ENCODE measurements around the gene KANSL2. TPM values are rescaled to one million over a fixed set of nuclear protein-coding genes. Genes with fewer than 3 reads are reported as not detected.

The KANSL2 gene
- total and polyA plus RNA-seq, 9 of the 15 experiments (the other 6 are each of a cell fraction or from before 2014, with no cell fraction given): 41.1 to 89.8 (median 55.4) TPM

GRCh38 chr12:48686037-48686595 is 4.1 kb upstream of the KANSL2 start (continued):
- no peak for TF ChIP-seq REST (IDR thresholded peaks at IDR 0.05; ENCODE audit: borderline replicate concordance)
- TF ChIP-seq REST (CRISPR knock-in tag; IDR thresholded peaks at IDR 0.05; ENCODE audit: low read depth): no peak
- TF ChIP-seq ILK (tag; IDR thresholded peaks at IDR 0.05; ENCODE audit: borderline replicate concordance, low read depth): no peak
- TF ChIP-seq ZC3H8 (IDR thresholded peaks at IDR 0.05): no peak
- no peak for TF ChIP-seq SMAD3 (CRISPR knock-in tag; conservative IDR thresholded peaks at IDR 0.05)
- TF ChIP-seq NELFE (IDR thresholded peaks at IDR 0.05; ENCODE audit: insufficient read depth, insufficient read length): no peak
- TF ChIP-seq RFX7 (CRISPR knock-in tag; IDR thresholded peaks at IDR 0.05): no peak
- TF ChIP-seq RBM15 (IDR thresholded peaks at IDR 0.05; ENCODE audit: insufficient read depth, low read length): no peak
- TF ChIP-seq ZNF197 (CRISPR knock-in tag; IDR thresholded peaks at IDR 0.05; ENCODE audit: low read depth): no peak
- TF ChIP-seq ZNF311 (CRISPR knock-in tag; IDR thresholded peaks at IDR 0.05): no peak
- TF ChIP-seq FOXJ3 (CRISPR knock-in tag; IDR thresholded peaks at IDR 0.05): no peak

All from K562 (cell line).